GM12891 (cell line): ENCODE results near the gene FBXW2. TPM values are rescaled to one million over a fixed set of nuclear protein-coding genes. Genes with fewer than 3 reads are reported as not detected.

Experiments used
- DNase-seq: peaks from one replicate; pipeline ENCODE4 v3.0.0; 2011; ENCODE audit warnings: low spot score; ENCODE audit not compliant: insufficient read length
- FAIRE-seq: peaks from 2 replicates; lab custom pipeline; 2011; peaks lifted over from hg19 to GRCh38; lab: Jason Lieb, UNC
- PAX5 ChIP-seq: IDR thresholded peaks from 2 replicates; pipeline ENCODE4 v1.6.1; 2011; ENCODE audit warnings: low read length, moderate library complexity, mild to moderate bottlenecking; ENCODE audit not compliant: insufficient read depth, severe bottlenecking
- POLR2A ChIP-seq: IDR thresholded peaks from 2 replicates; pipeline ENCODE4 v1.6.1; 2011; ENCODE audit warnings: low read depth, low read length, control low read depth
- POLR2AphosphoS5 ChIP-seq: IDR thresholded peaks from 2 replicates; pipeline ENCODE4 v1.6.1; 2011; ENCODE audit warnings: low read depth, low read length, control low read depth
- POU2F2 ChIP-seq: IDR thresholded peaks from 2 replicates; pipeline ENCODE4 v1.6.1; 2011; ENCODE audit warnings: low read depth, mild to moderate bottlenecking, control low read depth, low read length, moderate library complexity
- SPI1 ChIP-seq: IDR thresholded peaks from 2 replicates; pipeline ENCODE4 v1.6.1; 2011; ENCODE audit warnings: low read depth, low read length, control low read depth
- TAF1 ChIP-seq: IDR thresholded peaks from 2 replicates; pipeline ENCODE4 v1.6.1; 2011; ENCODE audit warnings: low read depth, low read length, control low read depth
- polyA plus RNA-seq: library from polyadenylated mRNA; unstranded; fragments of >200 nt; gene quantifications from one replicate; pipeline ENCODE4 v1.2.1, GENCODE V29; 2012; ENCODE audit warnings: low read depth, missing spikeins, inconsistent platforms; ENCODE audit not compliant: missing spikeins

The FBXW2 gene, protein sequence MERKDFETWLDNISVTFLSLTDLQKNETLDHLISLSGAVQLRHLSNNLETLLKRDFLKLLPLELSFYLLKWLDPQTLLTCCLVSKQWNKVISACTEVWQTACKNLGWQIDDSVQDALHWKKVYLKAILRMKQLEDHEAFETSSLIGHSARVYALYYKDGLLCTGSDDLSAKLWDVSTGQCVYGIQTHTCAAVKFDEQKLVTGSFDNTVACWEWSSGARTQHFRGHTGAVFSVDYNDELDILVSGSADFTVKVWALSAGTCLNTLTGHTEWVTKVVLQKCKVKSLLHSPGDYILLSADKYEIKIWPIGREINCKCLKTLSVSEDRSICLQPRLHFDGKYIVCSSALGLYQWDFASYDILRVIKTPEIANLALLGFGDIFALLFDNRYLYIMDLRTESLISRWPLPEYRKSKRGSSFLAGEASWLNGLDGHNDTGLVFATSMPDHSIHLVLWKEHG
- 15.9 TPM for polyA plus RNA-seq

DNA sequence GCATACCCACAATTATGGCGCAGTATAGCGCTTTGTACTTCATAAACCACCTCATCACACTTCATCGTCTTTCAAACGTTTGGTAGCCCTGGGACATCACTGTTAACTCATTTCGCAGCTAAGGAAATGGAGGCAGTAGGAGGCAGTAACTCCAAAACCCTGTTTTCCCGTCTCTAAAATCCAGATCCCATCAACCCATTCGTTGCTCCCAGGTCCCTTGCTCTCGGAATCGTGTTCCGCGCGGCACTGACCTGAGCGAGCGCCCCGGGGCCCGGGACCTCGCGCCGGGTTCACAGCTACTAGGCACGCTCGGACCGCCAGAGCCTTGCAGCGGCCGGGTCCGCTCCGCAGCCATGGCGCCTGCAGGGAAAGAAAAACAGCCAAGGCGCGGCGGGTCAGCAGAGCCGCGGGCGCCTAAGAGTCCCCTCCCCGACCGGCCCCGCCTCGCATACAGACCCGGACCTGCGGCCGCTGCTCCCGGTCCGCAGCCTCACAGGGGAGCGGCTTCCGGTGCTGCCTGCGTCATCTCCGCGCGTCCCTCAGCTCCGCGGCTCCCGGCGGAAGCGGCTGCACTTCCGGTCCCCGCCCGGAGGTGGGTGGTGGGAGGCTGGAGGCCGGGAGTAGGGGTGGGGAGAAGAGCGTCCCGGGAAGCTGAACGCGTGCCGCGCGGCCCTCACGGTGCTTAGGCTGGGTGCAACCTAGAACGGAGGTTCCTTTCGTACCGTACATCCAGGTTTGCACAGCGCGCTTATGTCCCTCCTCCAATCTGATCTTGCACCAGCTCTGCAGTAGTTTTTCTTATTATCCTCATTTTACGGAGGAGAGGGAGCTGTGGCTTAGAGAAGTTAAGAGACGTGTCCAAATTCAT lies at the start of gene FBXW2:
TSS of gene FBXW2 (minus strand) at position 519 of the 868 bp plus-strand sequence. CDS start 5,158 bp downstream, outside the sequence.
- DNase-seq: peak; percentile 87
- TF ChIP-seq POLR2A (peak; percentile 90), SPI1 (peak; percentile 40), TAF1 (peak; percentile 65), POU2F2 (peak; percentile 70; the same call in 1 of the 2 replicates), POLR2AphosphoS5 (peak; percentile 94), PAX5 (no peak)
- peak; percentile 97 for FAIRE-seq

DNA sequence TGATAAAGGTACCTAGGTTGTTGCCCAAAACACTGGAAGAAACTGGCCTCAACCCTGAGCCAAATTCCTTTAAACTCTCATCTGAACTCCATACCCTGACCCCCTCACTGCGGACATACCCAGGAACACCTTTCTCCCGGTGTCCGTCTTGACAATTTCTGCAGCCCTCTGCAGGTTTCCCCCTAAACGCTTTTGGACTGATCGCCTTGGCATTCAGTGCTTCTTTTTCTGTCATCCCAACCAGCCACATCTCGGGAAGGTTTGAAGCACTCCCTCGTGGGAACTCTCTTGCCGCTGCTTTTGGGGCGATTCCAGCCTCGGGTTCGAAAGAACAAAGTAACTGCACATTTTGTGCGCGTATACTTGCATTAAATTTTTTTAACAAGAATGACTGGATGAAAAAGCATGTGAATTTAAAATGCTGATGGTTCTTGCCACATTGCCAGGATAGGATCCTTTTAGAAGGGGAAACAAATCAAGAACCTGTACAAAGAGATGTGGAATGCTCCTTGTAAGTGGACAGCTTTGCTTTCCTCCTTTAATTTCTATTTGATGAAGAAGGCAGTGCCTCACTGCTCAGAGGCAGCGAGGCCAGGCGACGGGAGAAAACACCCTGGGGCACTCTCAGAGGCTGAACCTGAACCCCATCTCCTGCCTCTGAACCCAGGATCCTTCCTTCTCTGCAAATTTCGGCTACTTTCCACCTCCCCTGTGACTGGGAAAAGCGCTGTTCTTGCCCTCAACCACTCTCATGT lies 48.9 kb upstream of the FBXW2 start:
- DNase-seq (no peak), FAIRE-seq (no peak)
- no peak for TF ChIP-seq SPI1
- TF ChIP-seq POLR2AphosphoS5: no peak
- TF ChIP-seq PAX5: no peak
- no peak for TF ChIP-seq POU2F2
- no peak for TF ChIP-seq TAF1
- no peak for TF ChIP-seq POLR2A

DNA sequence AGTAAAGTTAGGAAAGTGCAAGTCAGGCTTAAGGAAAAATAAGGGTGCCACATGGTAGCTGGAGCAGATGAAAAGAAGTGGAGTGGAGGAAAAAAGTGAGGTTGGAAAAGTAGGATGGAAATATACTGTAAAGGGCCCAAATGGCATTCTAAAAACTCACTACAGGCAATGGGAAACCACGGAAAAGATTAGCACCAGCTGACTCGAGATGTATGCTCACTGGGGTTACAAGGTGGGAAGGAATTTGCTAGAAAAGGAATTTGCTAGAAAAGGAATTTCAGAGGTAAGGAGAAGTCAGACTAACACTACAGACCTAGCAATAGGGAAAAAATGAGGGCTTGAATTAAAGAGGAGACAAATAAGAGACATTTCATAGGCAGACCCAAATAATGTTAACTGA lies 45.9 kb upstream of the FBXW2 start:
- no peak for FAIRE-seq
- DNase-seq: no peak
- TF ChIP-seq SPI1 (no peak), POLR2AphosphoS5 (no peak), TAF1 (no peak), POU2F2 (no peak), PAX5 (no peak), POLR2A (no peak)

DNA sequence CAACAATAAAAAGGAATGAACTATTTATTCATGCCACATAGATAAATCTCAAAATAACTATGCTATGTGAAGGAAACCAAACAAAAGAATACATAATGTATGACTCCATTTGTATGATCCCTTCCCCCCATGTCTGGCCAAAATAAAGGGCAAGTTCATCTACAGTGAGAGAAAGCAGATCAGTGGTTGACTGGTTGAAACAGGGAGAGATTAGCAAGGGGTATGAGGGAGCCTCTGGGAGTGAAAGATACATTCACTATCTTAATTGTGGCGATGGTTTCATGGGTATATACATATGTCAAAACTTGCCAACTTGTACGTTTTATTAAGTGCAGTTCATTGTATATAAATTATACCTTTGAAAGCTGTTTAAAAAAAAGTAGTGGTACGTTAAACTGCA lies 44.7 kb upstream of the FBXW2 start:
- TF ChIP-seq POLR2A (no peak), POLR2AphosphoS5 (no peak), TAF1 (no peak), SPI1 (no peak), POU2F2 (no peak), PAX5 (no peak)
- DNase-seq (no peak), FAIRE-seq (no peak)

DNA sequence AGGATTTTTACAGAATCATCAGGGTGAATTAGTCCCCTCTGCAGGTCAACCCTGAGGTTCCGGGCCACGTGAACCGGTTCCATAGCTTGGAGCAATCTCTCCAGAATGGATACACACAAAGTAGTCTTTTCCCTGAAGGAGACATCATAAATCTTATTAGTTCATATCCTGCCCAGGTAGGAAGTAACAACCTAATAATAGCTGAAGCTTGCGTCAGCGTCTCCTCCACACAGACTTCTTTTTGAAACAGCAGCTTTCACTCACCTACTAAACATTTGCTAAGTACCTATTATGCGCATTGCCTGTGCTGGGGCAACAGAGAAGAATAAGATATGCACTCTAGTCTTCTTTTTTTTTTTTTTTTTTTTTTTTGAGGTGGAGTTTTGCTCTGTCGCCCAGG lies 40.1 kb upstream of the FBXW2 start:
- TF ChIP-seq TAF1 (no peak), POLR2A (no peak), PAX5 (no peak), POLR2AphosphoS5 (no peak), SPI1 (no peak), POU2F2 (no peak)
- no peak for DNase-seq
- no peak for FAIRE-seq

DNA sequence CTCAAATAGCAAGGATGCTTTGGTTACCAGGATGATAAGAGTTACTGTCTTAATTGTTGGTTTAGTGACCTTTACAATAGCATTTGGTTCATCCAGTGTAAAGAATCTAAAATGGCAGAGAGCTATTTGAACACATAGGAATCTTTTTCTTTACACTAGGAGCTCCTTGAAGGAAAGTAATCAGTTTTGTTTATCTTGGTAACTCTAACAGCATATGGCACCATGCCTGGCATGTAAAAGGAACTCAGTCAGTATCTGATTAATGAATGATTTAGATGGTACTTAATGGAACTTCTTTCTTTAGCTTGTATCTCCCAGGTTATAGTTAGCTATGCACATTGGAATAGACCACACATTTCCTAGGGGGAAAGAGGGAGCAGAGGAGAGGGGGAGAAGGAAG lies 39.6 kb upstream of the FBXW2 start:
- no peak for FAIRE-seq
- TF ChIP-seq TAF1 (no peak), PAX5 (no peak), POLR2A (no peak), POU2F2 (no peak), POLR2AphosphoS5 (no peak), SPI1 (no peak)
- DNase-seq: no peak

DNA sequence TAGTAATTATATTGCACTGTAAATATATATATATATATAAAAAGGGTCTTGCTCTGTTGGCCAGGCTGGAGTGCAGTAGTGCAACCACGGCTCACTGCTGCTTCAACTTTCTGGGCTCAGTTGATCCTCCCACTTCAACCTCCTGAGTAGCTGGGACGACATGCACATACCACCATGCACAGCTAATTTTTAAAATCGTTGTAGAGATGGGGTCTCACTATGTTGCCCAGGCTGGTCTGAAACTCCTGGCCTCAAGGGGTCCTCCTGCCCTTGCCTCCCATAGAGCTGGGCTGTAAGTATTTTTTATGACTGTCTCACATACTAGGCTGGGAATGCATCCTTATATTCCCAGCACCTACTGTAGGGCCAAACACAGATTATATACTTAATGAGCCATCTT lies 37.6 kb upstream of the FBXW2 start:
- TF ChIP-seq POU2F2 (no peak), POLR2AphosphoS5 (no peak), SPI1 (no peak), PAX5 (no peak), TAF1 (no peak), POLR2A (no peak)
- DNase-seq: no peak
- no peak for FAIRE-seq

DNA sequence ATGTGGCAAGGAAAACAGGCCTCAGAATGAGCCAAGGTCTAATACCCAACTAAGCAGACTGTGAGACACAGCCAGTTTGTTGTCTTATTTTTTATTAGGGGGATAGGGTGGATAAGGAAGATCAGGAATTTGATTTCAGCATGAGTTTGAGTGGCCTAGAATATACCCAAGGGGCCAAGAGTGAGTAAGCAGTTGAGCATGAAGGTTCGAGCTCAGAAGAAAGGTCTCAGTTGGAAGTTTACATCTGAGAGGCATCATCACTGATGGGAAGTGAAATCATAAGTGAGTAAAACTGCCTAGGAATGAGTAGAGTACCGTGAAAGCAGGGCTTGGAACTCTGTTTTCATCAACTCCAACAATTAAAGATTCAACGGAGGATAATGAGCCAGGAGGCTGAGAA lies 36.9 kb upstream of the FBXW2 start:
- no peak for TF ChIP-seq POLR2AphosphoS5
- TF ChIP-seq POLR2A: no peak
- TF ChIP-seq SPI1: no peak
- no peak for TF ChIP-seq POU2F2
- TF ChIP-seq PAX5: no peak
- TF ChIP-seq TAF1: no peak
- DNase-seq: no peak
- FAIRE-seq: no peak

DNA sequence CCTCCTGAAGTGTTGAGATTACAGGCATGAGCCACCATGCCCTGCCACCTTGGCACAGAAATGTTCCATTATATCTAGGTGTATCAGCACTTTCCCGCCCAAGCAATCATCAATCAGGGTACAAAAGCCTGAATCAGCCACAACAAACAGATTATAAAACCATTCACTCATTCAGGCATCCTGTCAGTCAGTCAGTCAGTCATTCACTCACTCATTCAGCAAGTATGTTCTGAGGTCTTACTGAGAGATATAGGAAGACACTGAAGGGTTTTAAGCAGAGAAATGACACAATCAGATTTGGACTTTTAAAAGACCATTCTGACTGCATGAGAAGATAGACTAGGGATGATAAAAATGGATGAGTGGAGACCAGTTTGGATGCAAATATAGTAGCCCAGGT lies 36.4 kb upstream of the FBXW2 start:
- no peak for TF ChIP-seq TAF1
- FAIRE-seq (no peak), DNase-seq (no peak)

DNA sequence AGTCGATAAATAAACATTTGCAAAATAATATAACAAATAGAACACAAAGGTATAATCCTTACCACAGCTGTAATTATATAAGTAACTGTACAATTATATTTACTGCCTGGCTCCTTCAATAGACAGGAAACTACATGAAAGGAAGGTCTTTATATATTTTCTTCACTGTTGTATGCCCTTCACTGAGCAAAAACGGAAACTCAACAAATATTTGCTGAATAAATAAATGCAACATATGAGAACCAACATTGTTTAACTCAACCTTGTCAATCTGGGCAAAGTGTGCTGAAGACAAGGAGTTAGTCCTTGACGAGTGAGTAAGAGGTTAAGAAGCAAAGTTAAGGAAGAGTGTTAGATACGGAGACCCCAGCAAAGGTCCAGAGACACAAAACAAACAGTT lies 26.9 kb upstream of the FBXW2 start:
- TF ChIP-seq POLR2A (no peak), PAX5 (no peak), POU2F2 (no peak), SPI1 (no peak), TAF1 (no peak), POLR2AphosphoS5 (no peak)
- DNase-seq: no peak
- no peak for FAIRE-seq
